ENCODE measurements around the gene CDCP1. TPM values are rescaled to one million over a fixed set of nuclear protein-coding genes. Genes with fewer than 3 reads are reported as not detected.
A peak's percentile ranks its signal among the peaks of the same experiment; 100 is the strongest.
"Not testable (repeated sequence)": the region's sequence is repeated elsewhere in the genome, so short reads cannot be mapped to it uniquely, and the experiment has no call there.

The CDCP1 gene
- total RNA-seq, 2 experiments from 2014 or later = 1.7 to 1.8 TPM

GRCh38 chr3:45055411-45056143 is 90.6 kb downstream of the CDCP1 start:
- no peaks in the 10 kb centered on the region for H3K36me3 Mint-ChIP-seq (ENCODE audit: low read depth)
- H3K9me3 Mint-ChIP-seq = no peaks in the 10 kb centered on the region
- intact Hi-C loops (cut with DNase I, micrococcal nuclease) = no loop called here
- H3K4me1 ChIP-seq (ENCODE audit: insufficient read depth, low read length) = no peaks in the 10 kb centered on the region
- peak; percentile 16 for TF ChIP-seq CTCF (IDR thresholded peaks at IDR 0.05)
- ChIA-PET POLR2A (interaction anchor here (1.0 to 1.2 kb wide), 2 partner anchors 9 to 15 kb away, joined by 3 to 4 read pairs; no protein-coding TSS in a partner anchor), CTCF (interaction anchor here (0.6 to 0.7 kb wide), 4 partner anchors 21 to 529 kb away, joined by 3 read pairs; no protein-coding TSS in a partner anchor)
- no peak overlapping the region for H3K4me3 Mint-ChIP-seq
- no peak for ATAC-seq (ENCODE audit: poor library complexity)
- no peaks in the 10 kb centered on the region for H3K36me3 ChIP-seq (ENCODE audit: insufficient read depth, low read length)
- H3K27me3 ChIP-seq (ENCODE audit: control insufficient read depth in 1 of 2, insufficient read depth in 2 of 2, low read length in 2 of 2) = no peaks in the 10 kb centered on the region
- no peak overlapping the region for H3K4me3 ChIP-seq (ENCODE audit: low read length)
- H3K27ac ChIP-seq (ENCODE audit: low read depth in 1 of 2, low read length in 2 of 2) = no peak overlapping the region
- peak in 2 of 14 experiments; percentile 36 to 40 for DNase-seq
- no peak overlapping the region for H3K27ac Mint-ChIP-seq
- no peaks in the 10 kb centered on the region for H3K4me1 Mint-ChIP-seq (ENCODE audit: low read depth)
- no peaks in the 10 kb centered on the region for H3K27me3 Mint-ChIP-seq
- H3K9me3 ChIP-seq (ENCODE audit: control insufficient read depth in 1 of 2, insufficient read depth in 1 of 2, low read length in 2 of 2) = no peaks in the 10 kb centered on the region

- H3K27ac Mint-ChIP-seq = no peak overlapping the region
- CTCF ChIA-PET = interaction anchor here (0.6 to 0.7 kb wide), 3 partner anchors 20 to 187 kb away, joined by 3 read pairs; no protein-coding TSS in a partner anchor
- ATAC-seq (ENCODE audit: poor library complexity) = no peak
- H3K27me3 Mint-ChIP-seq = no peaks in the 10 kb centered on the region
- Histone ChIP-seq H3K27me3 (ENCODE audit: control insufficient read depth in 1 of 2, insufficient read depth in 2 of 2, low read length in 2 of 2) (no peaks in the 10 kb centered on the region), H3K27ac (ENCODE audit: low read depth in 1 of 2, low read length in 2 of 2) (no peak overlapping the region), H3K4me3 (ENCODE audit: low read length) (no peak overlapping the region), H3K36me3 (ENCODE audit: insufficient read depth, low read length) (no peaks in the 10 kb centered on the region), H3K9me3 (ENCODE audit: control insufficient read depth in 1 of 2, insufficient read depth in 1 of 2, low read length in 2 of 2) (no peaks in the 10 kb centered on the region), H3K4me1 (ENCODE audit: insufficient read depth, low read length) (no peaks in the 10 kb centered on the region)
- no peak for TF ChIP-seq CTCF (IDR thresholded peaks at IDR 0.05)
- no peak overlapping the region for H3K4me3 Mint-ChIP-seq
- H3K4me1 Mint-ChIP-seq (ENCODE audit: low read depth) = no peaks in the 10 kb centered on the region
- no peaks in the 10 kb centered on the region for H3K9me3 Mint-ChIP-seq
- peak in 2 of 14 experiments; percentile 45 to 56 for DNase-seq
- no peaks in the 10 kb centered on the region for H3K36me3 Mint-ChIP-seq (ENCODE audit: low read depth)
- intact Hi-C loops (cut with DNase I, micrococcal nuclease) = no loop called here
- POLR2A ChIA-PET = interaction anchor here (1.0 to 1.2 kb wide), 2 partner anchors 9 to 15 kb away, joined by 3 to 4 read pairs; no protein-coding TSS in a partner anchor
Measured at GRCh38 chr3:45055032-45055410, 91.2 kb downstream of the CDCP1 start.

- no peak for TF ChIP-seq CTCF (IDR thresholded peaks at IDR 0.05)
- no peaks in the 10 kb centered on the region for H3K36me3 Mint-ChIP-seq (ENCODE audit: low read depth)
- H3K4me1 ChIP-seq (ENCODE audit: insufficient read depth, low read length) = no peaks in the 10 kb centered on the region
- no peaks in the 10 kb centered on the region for H3K9me3 Mint-ChIP-seq
- H3K27ac Mint-ChIP-seq = no peak overlapping the region
- H3K36me3 ChIP-seq (ENCODE audit: insufficient read depth, low read length) = no peaks in the 10 kb centered on the region
- no peak overlapping the region for H3K27ac ChIP-seq (ENCODE audit: low read depth in 1 of 2, low read length in 2 of 2)
- H3K4me1 Mint-ChIP-seq (ENCODE audit: low read depth) = no peaks in the 10 kb centered on the region
- intact Hi-C loops (cut with DNase I, micrococcal nuclease) = no loop called here
- H3K27me3 Mint-ChIP-seq = no peaks in the 10 kb centered on the region
- DNase-seq (no peak), ATAC-seq (ENCODE audit: poor library complexity) (no peak)
- H3K27me3 ChIP-seq (ENCODE audit: control insufficient read depth in 1 of 2, insufficient read depth in 2 of 2, low read length in 2 of 2) = no peaks in the 10 kb centered on the region
- POLR2A ChIA-PET = no interaction called here
- no peaks in the 10 kb centered on the region for H3K9me3 ChIP-seq (ENCODE audit: control insufficient read depth in 1 of 2, insufficient read depth in 1 of 2, low read length in 2 of 2)
- no peak overlapping the region for H3K4me3 ChIP-seq (ENCODE audit: low read length)
- CTCF ChIA-PET = interaction anchor here (0.7 kb wide), 1 partner anchor 14 kb away, joined by 3 read pairs; no protein-coding TSS in a partner anchor
- H3K4me3 Mint-ChIP-seq = no peak overlapping the region
Measured at GRCh38 chr3:45054196-45054857, 91.9 kb downstream of the CDCP1 start.

GRCh38 chr3:45053805-45054195 is 92.4 kb downstream of the CDCP1 start:
- POLR2A ChIA-PET; DNase-seq; H3K27ac ChIP-seq (ENCODE audit: low read depth in 1 of 2, low read length in 2 of 2); ATAC-seq (ENCODE audit: poor library complexity); H3K4me3 Mint-ChIP-seq; H3K36me3 ChIP-seq (ENCODE audit: insufficient read depth, low read length); intact Hi-C loops (cut with DNase I, micrococcal nuclease); H3K9me3 ChIP-seq (ENCODE audit: control insufficient read depth in 1 of 2, insufficient read depth in 1 of 2, low read length in 2 of 2); H3K27ac Mint-ChIP-seq; H3K27me3 ChIP-seq (ENCODE audit: control insufficient read depth in 1 of 2, insufficient read depth in 2 of 2, low read length in 2 of 2); H3K9me3 Mint-ChIP-seq; H3K27me3 Mint-ChIP-seq; H3K4me1 ChIP-seq (ENCODE audit: insufficient read depth, low read length); H3K4me1 Mint-ChIP-seq (ENCODE audit: low read depth); H3K36me3 Mint-ChIP-seq (ENCODE audit: low read depth); H3K4me3 ChIP-seq (ENCODE audit: low read length): not testable (repeated sequence)
- CTCF ChIA-PET = interaction anchor here (0.7 kb wide), 1 partner anchor 13 kb away, joined by 3 read pairs; no protein-coding TSS in a partner anchor
